Measurements from ENCODE around the gene MAN2B2.
"Not testable (repeated sequence)": the region's sequence is repeated elsewhere in the genome, so short reads cannot be mapped to it uniquely, and the experiment has no call there.

Gene MAN2B2

GRCh38 chr4:6657242-6658208, 82.5 kb downstream of the MAN2B2 start:
- H3K36me3 Mint-ChIP-seq (ENCODE audit: low read depth), result no peaks in the 10 kb centered on the region
- DNase-seq (no peak), ATAC-seq (no peak)
- H3K4me3 Mint-ChIP-seq, result no peak overlapping the region
- no peaks in the 10 kb centered on the region for H3K9me3 Mint-ChIP-seq
- H3K4me1 Mint-ChIP-seq, result peaks cover 18% of the 10 kb centered on the region
- peaks cover 17% of the 10 kb centered on the region for H3K27me3 Mint-ChIP-seq
- H3K27ac Mint-ChIP-seq, result no peak overlapping the region

- no peak for DNase-seq
- Mint-ChIP-seq H3K9me3 (no peaks in the 10 kb centered on the region), H3K27me3 (peaks cover 23% of the 10 kb centered on the region), H3K4me3 (peak overlapping the region; percentile 55), H3K36me3 (ENCODE audit: low read depth) (no peaks in the 10 kb centered on the region), H3K4me1 (peaks cover 18% of the 10 kb centered on the region), H3K27ac (no peak overlapping the region)
- ATAC-seq, result peak; percentile 27
These were observed 83.2 kb downstream of the MAN2B2 start for GRCh38 chr4:6658209-6658595.

GRCh38 chr4:6658597-6659075, 83.6 kb downstream of the MAN2B2 start:
- no peaks in the 10 kb centered on the region for H3K36me3 Mint-ChIP-seq (ENCODE audit: low read depth)
- peak; percentile 57 for DNase-seq
- H3K4me1 Mint-ChIP-seq, result peaks cover 18% of the 10 kb centered on the region
- no peak overlapping the region for H3K27ac Mint-ChIP-seq
- peaks cover 27% of the 10 kb centered on the region for H3K27me3 Mint-ChIP-seq
- ATAC-seq, result peak; percentile 66
- H3K9me3 Mint-ChIP-seq, result no peaks in the 10 kb centered on the region
- H3K4me3 Mint-ChIP-seq, result peak overlapping the region; percentile 55

GRCh38 chr4:6659897-6660296, 84.9 kb downstream of the MAN2B2 start:
- no peaks in the 10 kb centered on the region for H3K36me3 Mint-ChIP-seq (ENCODE audit: low read depth)
- no peak overlapping the region for H3K27ac Mint-ChIP-seq
- peaks cover 18% of the 10 kb centered on the region for H3K4me1 Mint-ChIP-seq
- DNase-seq (no peak), ATAC-seq (no peak)
- H3K9me3 Mint-ChIP-seq, result no peaks in the 10 kb centered on the region
- peaks cover 28% of the 10 kb centered on the region for H3K27me3 Mint-ChIP-seq
- H3K4me3 Mint-ChIP-seq, result no peak overlapping the region

- Mint-ChIP-seq H3K27ac (no peak overlapping the region), H3K9me3 (no peaks in the 10 kb centered on the region), H3K36me3 (ENCODE audit: low read depth) (no peaks in the 10 kb centered on the region), H3K4me1 (peaks cover 18% of the 10 kb centered on the region), H3K4me3 (no peak overlapping the region), H3K27me3 (peaks cover 28% of the 10 kb centered on the region)
- DNase-seq, result no peak
- no peak for ATAC-seq
These were observed 85.4 kb downstream of the MAN2B2 start for GRCh38 chr4:6660430-6660829.

GRCh38 chr4:6662591-6662990, 87.6 kb downstream of the MAN2B2 start:
- peaks cover 18% of the 10 kb centered on the region for H3K4me1 Mint-ChIP-seq
- H3K36me3 Mint-ChIP-seq (ENCODE audit: low read depth), result no peaks in the 10 kb centered on the region
- DNase-seq (no peak), ATAC-seq (no peak)
- no peaks in the 10 kb centered on the region for H3K9me3 Mint-ChIP-seq
- H3K27ac Mint-ChIP-seq, result no peak overlapping the region
- H3K27me3 Mint-ChIP-seq, result peaks cover 28% of the 10 kb centered on the region
- no peak overlapping the region for H3K4me3 Mint-ChIP-seq

GRCh38 chr4:6663596-6664393, 88.8 kb downstream of the MAN2B2 start:
- Mint-ChIP-seq H3K27ac (no peak overlapping the region), H3K27me3 (peaks cover 26% of the 10 kb centered on the region), H3K4me3 (no peak overlapping the region), H3K9me3 (no peaks in the 10 kb centered on the region), H3K36me3 (ENCODE audit: low read depth) (no peaks in the 10 kb centered on the region), H3K4me1 (peaks cover 11% of the 10 kb centered on the region)
- no peak for DNase-seq
- no peak for ATAC-seq

- H3K27me3 Mint-ChIP-seq, result peaks cover 21% of the 10 kb centered on the region
- H3K9me3 Mint-ChIP-seq, result no peaks in the 10 kb centered on the region
- H3K4me3 Mint-ChIP-seq, result no peak overlapping the region
- H3K36me3 Mint-ChIP-seq (ENCODE audit: low read depth), result no peaks in the 10 kb centered on the region
- ATAC-seq (no peak), DNase-seq (no peak)
- no peaks in the 10 kb centered on the region for H3K4me1 Mint-ChIP-seq
- no peak overlapping the region for H3K27ac Mint-ChIP-seq
These were observed 90.3 kb downstream of the MAN2B2 start for GRCh38 chr4:6665320-6665654.

GRCh38 chr4:6668391-6668790, 93.4 kb downstream of the MAN2B2 start:
- H3K4me1 Mint-ChIP-seq, result peaks cover 4% of the 10 kb centered on the region
- no peak overlapping the region for H3K27ac Mint-ChIP-seq
- H3K9me3 Mint-ChIP-seq, result no peaks in the 10 kb centered on the region
- DNase-seq, result no peak
- no peak overlapping the region for H3K4me3 Mint-ChIP-seq
- peaks cover 2% of the 10 kb centered on the region for H3K36me3 Mint-ChIP-seq (ENCODE audit: low read depth)
- H3K27me3 Mint-ChIP-seq, result peaks cover 3% of the 10 kb centered on the region
- no peak for ATAC-seq

GRCh38 chr4:6671648-6672047, 96.7 kb downstream of the MAN2B2 start:
- no peak for ATAC-seq
- Mint-ChIP-seq H3K27ac (no peak overlapping the region), H3K27me3 (no peaks in the 10 kb centered on the region), H3K9me3 (no peaks in the 10 kb centered on the region), H3K36me3 (ENCODE audit: low read depth) (peaks cover 23% of the 10 kb centered on the region), H3K4me3 (no peak overlapping the region), H3K4me1 (peaks cover 33% of the 10 kb centered on the region)
- DNase-seq, result no peak

- ATAC-seq, result no peak
- no peak overlapping the region for H3K4me3 Mint-ChIP-seq
These were observed 97.1 kb downstream of the MAN2B2 start for GRCh38 chr4:6672131-6672530.

GRCh38 chr4:6672541-6673190, 97.7 kb downstream of the MAN2B2 start:
- H3K27ac Mint-ChIP-seq, result peak overlapping the region; percentile 98
- not testable (repeated sequence) for ATAC-seq, DNase-seq, H3K27me3 Mint-ChIP-seq, H3K9me3 Mint-ChIP-seq
- peaks cover 33% of the 10 kb centered on the region for H3K36me3 Mint-ChIP-seq (ENCODE audit: low read depth)
- peaks cover 43% of the 10 kb centered on the region for H3K4me1 Mint-ChIP-seq
- H3K4me3 Mint-ChIP-seq, result peak overlapping the region; percentile 92

More at GRCh38 chr4:6672131-6672530, 97.1 kb downstream of the MAN2B2 start:
- no peak for DNase-seq
- Mint-ChIP-seq H3K27me3 (no peaks in the 10 kb centered on the region), H3K36me3 (ENCODE audit: low read depth) (peaks cover 27% of the 10 kb centered on the region), H3K9me3 (no peaks in the 10 kb centered on the region), H3K4me1 (peaks cover 38% of the 10 kb centered on the region), H3K27ac (no peak overlapping the region)
